GM19397 (cell line): Measurements from ENCODE around the gene TPRN.

Experiments
- ATAC-seq: cut with Tn5 transposase; IDR thresholded peaks from one replicate; pipeline ENCODE4 v1.9.1; 2021; ENCODE audit warnings: mild to moderate bottlenecking, moderate library complexity; ENCODE audit not compliant: unreplicated experiment

The TPRN gene

GRCh38 chr9:137225699-137226331 is 25.3 kb upstream of the TPRN start:
- no peak for ATAC-seq

GRCh38 chr9:137224830-137225694 is 24.5 kb upstream of the TPRN start, which contains the start of gene CYSRT1:
CYSRT1 (plus strand) TSS chr9:137225174; CDS start chr9:137225622, 448 bp downstream.
- no peak for ATAC-seq

DNA sequence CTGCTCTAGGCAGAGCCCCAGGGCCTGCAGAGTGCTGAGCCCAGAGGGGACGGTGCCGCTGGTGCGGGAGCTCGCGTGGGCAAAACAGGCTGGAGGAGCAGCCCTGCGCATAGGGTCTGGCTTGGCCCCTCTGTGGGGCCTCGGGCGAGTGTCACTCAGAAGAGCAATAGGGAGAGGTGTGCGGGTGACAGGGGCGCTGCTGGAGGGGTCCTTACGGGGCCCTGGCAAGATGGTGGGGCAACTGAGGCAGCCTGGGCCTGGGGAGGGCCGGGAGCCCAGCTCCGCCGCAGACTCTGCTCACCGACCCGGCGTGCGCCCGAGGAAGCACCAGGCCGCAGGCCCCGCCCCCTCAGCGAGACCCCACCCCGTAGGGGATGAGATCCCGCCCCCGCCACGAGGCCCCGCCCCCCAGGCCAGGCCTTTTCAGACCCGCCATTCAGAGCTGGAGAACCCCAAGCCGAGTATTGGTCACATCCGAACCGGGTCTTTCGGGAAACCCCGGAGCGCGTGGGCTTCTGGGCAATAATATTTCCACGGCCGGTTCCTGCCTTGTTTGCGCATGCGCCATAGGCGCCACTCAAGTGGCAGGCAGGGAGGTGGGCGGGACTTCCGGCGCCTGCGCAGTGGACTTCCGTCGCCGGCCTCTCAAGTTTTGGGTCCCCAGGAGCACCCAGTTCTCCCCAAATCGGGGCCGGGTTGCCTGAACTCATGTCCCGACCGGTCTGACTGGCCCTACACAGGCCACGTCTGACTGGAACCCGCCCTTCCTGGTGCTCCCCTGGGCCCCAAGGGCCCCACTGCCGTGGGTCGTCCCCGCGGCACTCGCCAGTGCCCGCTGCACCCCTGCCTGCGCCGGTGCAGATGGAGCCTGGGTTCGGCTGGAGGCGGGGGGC is 22.8 kb upstream of the TPRN start:
- peak; percentile 66 for ATAC-seq

GRCh38 chr9:137222190-137223077 is 21.9 kb upstream of the TPRN start, which contains the start of gene RNF208:
RNF208 (minus strand) TSS chr9:137222240; CDS start chr9:137221212, 1,028 bp downstream.
- peak; percentile 4 for ATAC-seq

DNA sequence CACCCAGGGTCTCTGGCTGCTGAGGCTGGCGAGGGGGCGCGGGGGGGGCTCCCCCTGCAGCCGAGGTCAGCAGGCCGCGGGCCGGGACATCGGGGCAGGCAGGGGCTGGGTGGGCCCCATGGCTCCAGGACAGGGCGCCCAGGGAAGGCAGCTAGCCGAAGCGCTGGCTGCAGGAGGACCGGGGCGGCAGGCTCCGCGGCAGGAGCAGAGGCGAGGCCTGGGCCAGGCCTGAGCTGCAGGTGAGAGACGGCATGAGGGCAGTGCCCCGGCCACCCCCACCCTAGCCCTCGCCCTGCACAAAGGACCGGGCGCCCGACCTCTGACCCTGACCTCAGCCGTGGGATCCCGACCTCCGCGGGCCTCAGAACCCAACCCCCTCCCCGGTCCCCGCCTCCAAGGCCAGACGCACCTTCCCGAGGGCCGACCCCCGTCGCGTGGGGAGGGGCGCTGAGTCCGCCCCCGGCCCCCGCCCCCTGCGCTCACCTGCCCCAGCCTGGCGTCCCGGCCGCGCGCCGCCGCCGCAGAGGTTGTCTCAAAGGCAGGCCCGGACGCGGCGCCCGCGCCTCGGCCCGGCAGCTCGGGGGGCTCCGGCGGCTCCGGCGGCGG is 21.1 kb upstream of the TPRN start:
- ATAC-seq, result no peak

DNA sequence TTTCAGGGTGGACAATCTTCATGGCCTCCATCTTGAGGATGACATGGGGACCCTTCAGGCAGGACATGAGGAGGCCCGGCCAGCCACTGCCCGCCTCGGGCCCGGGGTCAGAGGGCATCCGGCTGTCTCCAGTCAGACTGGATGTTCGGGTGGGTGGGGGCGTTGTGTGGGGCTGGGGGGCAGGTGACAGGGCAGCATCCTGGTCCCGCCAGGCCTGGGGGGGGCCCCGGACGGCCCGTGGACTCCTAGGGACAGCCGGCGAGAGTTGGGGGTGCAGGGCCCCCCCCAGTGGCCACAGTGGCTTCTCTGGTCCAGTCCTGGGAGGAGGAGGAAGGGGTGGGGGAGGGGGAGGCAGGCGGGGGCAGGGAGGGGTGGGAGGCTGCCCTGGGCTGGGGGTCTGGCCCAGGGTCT is 20.6 kb upstream of the TPRN start:
- no peak for ATAC-seq

DNA sequence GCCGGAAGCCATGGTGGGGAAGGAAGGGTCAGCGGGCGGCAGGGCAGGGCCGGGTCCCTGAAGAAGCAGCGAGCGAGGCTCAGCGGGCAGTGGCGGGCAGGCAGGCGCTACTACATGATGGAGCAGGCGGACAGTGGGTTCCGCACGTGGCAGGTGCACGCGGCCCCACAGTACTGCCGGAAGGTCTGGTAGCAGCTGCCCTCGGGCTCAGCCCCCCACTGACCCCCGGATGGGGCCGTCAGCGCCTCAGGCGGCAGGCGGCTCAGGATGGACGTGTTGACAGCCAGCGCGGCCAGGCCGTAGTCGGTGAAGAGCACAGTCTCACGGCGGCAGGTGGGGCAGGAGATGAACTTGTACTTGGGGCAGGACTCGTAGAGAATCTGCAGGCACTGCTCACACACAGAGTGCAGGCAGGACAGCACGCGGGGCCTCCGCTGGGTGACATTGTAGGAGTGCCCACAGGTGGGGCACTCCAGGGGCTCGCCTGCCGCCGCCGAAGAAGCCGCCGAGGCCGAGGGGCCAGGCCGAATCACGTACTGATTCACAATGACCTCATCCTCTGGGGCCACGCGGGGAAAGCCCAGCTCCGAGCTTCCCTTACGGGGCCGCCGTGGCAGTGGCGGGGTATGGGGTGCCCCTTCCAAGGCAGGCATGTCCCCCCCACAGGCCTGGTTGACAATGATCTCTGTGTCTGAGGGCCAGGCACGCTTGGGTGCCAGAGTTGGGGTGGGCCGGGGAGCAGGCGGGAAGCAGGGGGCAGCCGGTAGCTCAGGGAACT is 20.0 kb upstream of the TPRN start:
- no peak for ATAC-seq

DNA sequence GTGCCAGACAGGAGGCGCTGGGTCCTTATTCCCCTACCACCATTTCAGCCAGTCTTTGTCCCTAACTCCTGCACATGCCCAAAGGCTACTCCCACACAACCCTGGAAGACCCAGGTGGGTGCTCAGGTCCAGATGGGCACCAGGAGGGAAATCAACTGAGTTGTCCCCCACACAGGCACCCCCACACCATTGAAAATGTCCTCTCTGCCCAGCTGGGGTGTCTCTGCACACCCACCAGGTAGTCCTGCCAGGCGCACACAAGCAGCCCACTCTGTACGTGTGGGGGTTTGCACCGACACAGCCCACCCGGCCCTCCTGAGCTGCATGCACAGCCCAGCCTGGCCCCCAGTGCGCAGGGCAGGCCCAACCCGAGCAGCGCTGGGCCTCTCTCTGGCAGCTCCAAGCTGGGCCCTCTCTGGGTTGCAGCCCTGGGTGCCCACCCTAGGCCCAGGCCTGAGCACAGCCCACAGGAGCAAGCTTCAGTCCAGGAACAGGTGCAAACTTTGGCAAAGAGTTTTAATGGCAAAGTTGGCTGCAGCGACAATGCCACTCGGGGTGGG is 19.3 kb upstream of the TPRN start:
- ATAC-seq, result no peak

DNA sequence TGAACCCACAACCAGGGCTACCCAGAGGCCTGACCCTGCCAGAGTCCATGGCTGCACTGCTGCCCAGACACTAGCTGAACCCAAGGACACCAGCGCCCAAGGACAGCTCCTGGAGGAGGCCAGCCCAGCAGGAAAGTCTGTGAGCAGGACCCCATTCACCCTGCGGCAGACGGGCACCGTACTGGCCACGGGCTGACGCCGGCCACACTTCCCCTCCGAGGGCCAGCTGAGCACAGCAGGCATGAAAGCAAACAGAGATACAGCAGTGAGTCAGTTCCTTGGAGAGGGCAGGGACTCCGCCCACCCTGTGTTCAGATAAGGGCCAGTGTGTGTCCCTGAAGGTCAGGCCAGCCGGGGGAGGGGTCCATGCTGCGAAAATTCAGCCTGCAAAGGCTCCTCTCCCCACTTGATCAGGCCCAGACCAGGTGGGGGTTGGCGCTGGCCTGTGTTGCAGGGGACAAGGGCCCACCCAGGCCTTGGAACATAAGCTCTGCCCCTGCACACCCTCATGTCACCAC is 18.3 kb upstream of the TPRN start:
- ATAC-seq, result no peak

DNA sequence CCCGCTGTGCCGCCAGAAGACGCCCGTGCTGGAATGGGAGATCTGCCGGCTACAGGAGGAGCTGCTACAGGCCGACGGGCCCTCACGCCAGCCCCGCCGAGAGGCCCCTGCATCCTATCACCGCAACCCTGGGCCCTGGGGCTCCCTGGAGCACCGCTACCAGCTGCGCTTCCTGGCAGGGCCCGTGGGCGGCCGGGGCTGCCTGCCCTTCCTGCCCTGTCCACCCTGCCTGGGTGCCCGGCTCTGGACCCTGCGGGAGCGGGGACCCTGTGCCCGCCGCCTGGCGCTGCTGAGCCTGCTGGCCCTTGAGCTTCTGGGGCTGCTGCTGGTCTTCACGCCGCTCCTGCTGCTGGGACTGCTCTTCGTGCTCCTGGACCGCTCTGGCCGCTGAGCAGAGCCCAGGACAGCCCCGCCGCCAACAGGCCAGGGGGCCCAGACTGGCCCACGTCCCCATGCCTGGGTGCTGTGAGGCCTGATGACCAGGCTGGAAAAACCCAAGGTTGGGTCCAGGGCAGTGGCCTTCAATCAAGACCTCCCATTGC is 17.7 kb upstream of the TPRN start:
- ATAC-seq, result no peak

DNA sequence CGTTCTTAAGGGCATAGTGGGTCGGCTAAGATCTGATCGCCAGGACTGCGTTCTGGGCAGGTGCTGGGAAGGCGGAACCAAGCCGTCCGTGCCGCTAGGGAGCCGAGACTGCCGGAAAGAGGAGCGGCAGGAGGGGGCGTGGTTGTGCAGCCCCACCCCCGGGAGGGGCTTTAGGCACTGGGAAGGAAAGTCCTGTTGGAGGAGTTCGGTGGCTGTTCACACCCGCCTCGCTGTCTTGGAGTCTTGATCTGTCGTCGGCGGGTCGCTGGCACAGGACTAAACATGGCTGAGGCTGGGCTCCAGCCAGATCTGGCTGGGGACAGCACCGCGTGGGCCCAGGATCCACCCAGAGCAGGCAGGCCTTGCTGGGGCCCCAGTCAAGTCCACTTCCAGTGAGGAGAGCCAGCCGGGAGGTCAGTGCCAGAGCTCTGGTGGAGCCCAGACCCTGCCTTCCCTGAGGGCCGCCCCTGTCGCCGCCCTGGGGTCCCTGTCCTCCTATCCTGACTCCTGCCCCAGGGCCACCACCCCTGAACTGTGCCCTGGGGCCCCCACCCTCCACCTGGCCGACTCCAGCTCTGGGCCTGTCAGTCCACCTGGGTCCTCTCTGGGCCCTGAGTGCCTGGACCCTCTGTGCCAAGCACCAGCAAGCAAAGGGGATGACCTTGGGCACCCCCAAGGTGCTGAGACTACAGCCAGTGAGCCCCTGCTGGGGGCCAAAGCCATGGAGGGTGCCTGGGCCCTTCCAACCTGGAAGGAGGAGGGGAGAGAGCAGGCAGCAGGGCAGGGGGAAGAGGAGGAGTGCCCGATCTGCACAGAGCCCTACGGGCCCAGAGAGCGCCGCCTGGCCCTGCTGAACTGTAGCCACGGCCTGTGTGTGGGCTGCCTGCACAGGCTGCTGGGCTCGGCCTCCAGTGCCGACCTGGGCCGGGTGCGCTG is 17.0 kb upstream of the TPRN start:
- no peak for ATAC-seq

GRCh38 chr9:137216188-137216965 is 15.8 kb upstream of the TPRN start:
- no peak for ATAC-seq

DNA sequence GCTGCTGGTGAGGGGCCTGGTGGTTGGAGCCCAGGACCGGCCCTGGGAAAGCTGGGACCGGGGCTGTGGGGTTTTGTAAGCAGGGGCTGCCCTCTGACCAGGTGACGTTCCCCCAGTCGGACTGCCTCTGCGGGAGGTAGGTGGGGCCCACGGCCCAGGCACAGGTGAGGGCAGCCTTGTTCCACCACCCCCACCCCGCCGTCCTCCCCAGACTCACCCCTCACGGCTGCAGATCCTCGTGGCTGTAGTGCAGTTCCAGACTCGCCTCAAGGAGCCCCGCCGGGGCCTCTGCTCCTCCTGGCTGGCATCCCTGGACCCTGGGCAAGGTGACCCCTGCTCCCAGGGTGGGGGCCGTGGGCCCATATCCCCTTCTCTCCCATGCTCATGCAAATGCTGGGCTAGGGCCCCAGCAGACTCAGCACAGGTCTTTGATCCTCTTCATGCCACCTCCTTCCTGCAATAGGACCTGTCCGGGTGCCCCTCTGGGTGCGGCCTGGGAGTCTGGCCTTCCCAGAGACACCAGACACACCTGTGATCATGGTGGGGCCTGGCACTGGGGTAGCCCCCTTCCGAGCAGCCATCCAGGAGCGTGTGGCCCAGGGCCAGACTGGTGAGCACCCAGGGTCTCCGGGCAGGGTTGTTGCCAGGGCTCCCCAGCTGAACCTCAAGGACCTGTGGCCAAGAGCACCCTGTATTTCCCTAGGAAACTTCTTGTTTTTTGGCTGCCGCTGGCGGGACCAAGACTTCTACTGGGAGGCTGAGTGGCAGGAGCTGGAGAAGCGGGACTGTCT is 14.8 kb upstream of the TPRN start:
- no peak for ATAC-seq

DNA sequence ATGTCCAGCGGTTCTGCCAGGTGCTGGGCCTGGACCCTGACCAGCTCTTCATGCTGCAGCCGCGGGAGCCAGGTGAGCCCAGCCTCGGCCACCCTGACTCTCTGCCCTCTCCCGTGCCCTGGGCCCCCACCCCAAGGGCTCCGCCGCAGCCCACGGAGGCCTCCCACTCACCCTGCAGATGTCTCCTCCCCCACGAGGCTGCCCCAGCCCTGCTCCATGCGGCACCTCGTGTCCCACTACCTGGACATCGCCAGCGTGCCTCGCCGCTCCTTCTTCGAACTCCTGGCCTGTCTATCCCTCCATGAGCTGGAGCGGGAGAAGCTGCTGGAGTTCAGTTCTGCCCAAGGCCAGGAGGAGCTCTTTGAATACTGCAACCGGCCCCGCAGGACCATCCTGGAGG is 14.1 kb upstream of the TPRN start:
- no peak for ATAC-seq
